Progenitor cell of endocrine pancreas (in vitro differentiated cells): ENCODE measurements around the gene TAS2R60. TPM values are rescaled to one million over a fixed set of nuclear protein-coding genes. Genes with fewer than 3 reads are reported as not detected.
"Not testable (repeated sequence)": the region's sequence is repeated elsewhere in the genome, so short reads cannot be mapped to it uniquely, and the experiment has no call there.

ENCODE experiments used
- DNase-seq: peaks from one replicate; pipeline ENCODE4 v3.0.0; 2021; ENCODE audit warnings: low spot score; ENCODE audit not compliant: unreplicated experiment
- H3K27ac Mint-ChIP-seq: 2 replicates; pipeline ENCODE4 v1.8.0; 2021; ENCODE audit warnings: mild to moderate bottlenecking, moderate library complexity, mixed read lengths
- H3K27me3 Mint-ChIP-seq: 2 replicates; pipeline ENCODE4 v1.8.0; 2021; ENCODE audit warnings: mixed read lengths
- H3K36me3 Mint-ChIP-seq: 2 replicates; pipeline ENCODE4 v1.8.0; 2022; ENCODE audit warnings: mixed read lengths; ENCODE audit not compliant: insufficient read depth
- H3K4me1 Mint-ChIP-seq: 2 replicates; pipeline ENCODE4 v1.8.0; 2021; ENCODE audit warnings: low read depth, mixed read lengths
- H3K4me3 Mint-ChIP-seq: 2 replicates; pipeline ENCODE4 v1.8.0; 2021; ENCODE audit warnings: low read depth, mild to moderate bottlenecking, moderate library complexity, mixed read lengths
- H3K9me3 Mint-ChIP-seq: 2 replicates; pipeline ENCODE4 v1.8.0; 2021; ENCODE audit warnings: low read depth, mixed read lengths
- CTCF ChIP-seq: fragments of 200-600 bp; sonication (generic); IDR thresholded peaks from one replicate; pipeline ENCODE4 v1.5.0; 2021; ENCODE audit warnings: antibody characterized with exemption, mild to moderate bottlenecking; ENCODE audit not compliant: unreplicated experiment
- total RNA-seq: library from RNA; stranded (reverse); gene quantifications from 2 replicates; pipeline ENCODE4 v1.2.1, GENCODE V29; 2021

Gene TAS2R60
- total RNA-seq, 1 donor from 2014 or later = not detected

GRCh38 chr7:143422033-143422432 is 21.2 kb upstream of the TAS2R60 start:
- H3K27ac Mint-ChIP-seq = no peak overlapping the region
- no peak for DNase-seq
- TF ChIP-seq CTCF = no peak
- no peaks in the 10 kb centered on the region for H3K4me1 Mint-ChIP-seq
- H3K4me3 Mint-ChIP-seq = no peak overlapping the region
- peaks cover 3% of the 10 kb centered on the region for H3K9me3 Mint-ChIP-seq
- no peaks in the 10 kb centered on the region for H3K36me3 Mint-ChIP-seq
- peaks cover 3% of the 10 kb centered on the region for H3K27me3 Mint-ChIP-seq

DNA sequence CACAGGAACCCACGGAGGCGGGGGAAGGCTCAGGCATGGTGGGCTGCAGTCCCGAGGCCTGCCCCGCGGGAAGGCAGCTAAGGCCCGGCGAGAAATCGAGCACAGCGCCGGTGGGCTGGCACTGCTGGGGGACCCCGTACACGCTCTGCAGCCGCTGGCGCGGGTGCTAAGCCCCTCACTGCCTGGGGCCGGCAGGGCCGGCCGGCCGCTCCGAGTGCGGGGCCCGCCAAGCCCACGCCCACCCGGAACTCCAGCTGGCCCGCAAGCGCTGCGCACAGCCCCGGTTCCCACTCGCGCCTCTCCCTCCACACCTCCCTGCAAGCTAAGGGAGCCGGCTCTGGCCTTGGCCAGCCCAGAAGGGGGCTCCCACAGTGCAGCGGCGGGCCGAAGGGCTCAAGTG is 18.8 kb upstream of the TAS2R60 start:
- not testable (repeated sequence) for DNase-seq, H3K36me3 Mint-ChIP-seq, H3K9me3 Mint-ChIP-seq, H3K27me3 Mint-ChIP-seq, H3K4me3 Mint-ChIP-seq, H3K4me1 Mint-ChIP-seq, H3K27ac Mint-ChIP-seq

- Mint-ChIP-seq H3K36me3 (no peaks in the 10 kb centered on the region), H3K27ac (no peak overlapping the region), H3K4me1 (peaks cover 2% of the 10 kb centered on the region), H3K9me3 (peaks cover 3% of the 10 kb centered on the region), H3K27me3 (no peaks in the 10 kb centered on the region), H3K4me3 (no peak overlapping the region)
- no peak for DNase-seq
- no peak for TF ChIP-seq CTCF
These were observed 16.6 kb upstream of the TAS2R60 start for GRCh38 chr7:143426479-143427142.

DNA sequence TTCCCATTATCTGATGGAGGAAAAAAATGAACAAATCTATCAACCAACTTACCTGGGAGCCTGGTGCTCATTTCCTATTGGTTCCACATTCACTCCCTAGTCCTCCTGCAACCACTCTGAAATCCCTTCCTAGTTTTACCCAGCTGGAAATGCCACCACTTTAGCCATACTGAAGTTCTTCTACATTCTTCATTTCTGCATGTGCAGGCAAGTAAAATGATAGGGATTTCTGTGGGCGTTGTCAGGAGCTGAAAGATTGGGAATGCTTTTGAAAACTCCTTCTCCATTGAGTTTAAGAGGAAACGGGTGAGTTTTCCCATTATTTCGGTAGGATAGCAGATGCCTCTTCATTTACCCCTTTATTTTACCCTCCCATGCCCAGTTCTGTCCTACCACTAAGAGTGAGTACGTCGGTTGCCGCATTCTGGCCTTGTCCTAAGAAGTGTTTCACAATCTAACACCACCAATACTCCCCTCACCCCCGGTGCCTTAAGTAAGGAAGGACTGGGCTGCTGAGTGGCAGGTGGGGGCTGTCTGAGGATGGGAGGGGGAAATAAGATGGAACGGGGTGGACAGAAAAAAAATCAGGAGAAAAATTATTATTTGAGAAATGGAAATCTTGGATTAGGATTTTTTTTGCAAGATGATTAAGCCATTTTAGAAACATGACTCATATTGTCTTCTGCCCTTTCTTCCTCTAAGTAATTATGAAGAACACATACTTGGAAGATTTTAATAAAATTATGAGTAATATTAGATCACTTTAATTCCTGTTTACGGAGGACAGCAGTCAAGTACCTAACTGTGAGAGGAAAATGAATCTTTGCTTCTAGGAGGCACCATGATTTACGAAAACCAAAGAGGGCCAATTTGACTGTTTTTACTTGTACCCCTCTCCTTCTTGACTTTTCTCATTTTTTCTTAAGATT is 13.2 kb upstream of the TAS2R60 start:
- DNase-seq = no peak
- no peaks in the 10 kb centered on the region for H3K9me3 Mint-ChIP-seq
- H3K4me3 Mint-ChIP-seq = no peak overlapping the region
- no peaks in the 10 kb centered on the region for H3K36me3 Mint-ChIP-seq
- no peak overlapping the region for H3K27ac Mint-ChIP-seq
- no peak for TF ChIP-seq CTCF
- H3K27me3 Mint-ChIP-seq = no peaks in the 10 kb centered on the region
- H3K4me1 Mint-ChIP-seq = peaks cover 2% of the 10 kb centered on the region

GRCh38 chr7:143431109-143431508 is 12.1 kb upstream of the TAS2R60 start:
- Mint-ChIP-seq H3K27ac (no peak overlapping the region), H3K36me3 (no peaks in the 10 kb centered on the region), H3K4me1 (peaks cover 2% of the 10 kb centered on the region), H3K9me3 (no peaks in the 10 kb centered on the region), H3K27me3 (no peaks in the 10 kb centered on the region), H3K4me3 (no peak overlapping the region)
- no peak for TF ChIP-seq CTCF
- DNase-seq = no peak

DNA sequence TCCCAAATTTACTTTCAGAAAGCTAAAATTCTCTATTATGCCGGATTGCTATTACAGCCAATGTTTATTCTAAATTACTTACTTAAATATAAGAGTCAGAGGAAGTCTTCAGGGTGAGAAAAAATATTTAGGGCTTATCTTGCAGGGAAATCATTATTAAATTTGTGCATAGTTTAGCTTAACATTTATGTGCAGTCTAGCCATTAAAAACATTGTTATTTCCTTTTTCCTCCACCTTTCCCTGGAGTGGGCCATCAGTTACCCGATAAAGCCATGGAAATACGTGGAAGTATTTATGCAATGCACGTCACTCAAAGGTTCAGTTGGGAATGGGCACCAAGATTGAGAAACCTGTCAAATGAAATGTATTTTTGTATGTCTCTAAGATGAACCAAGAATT is 9.5 kb upstream of the TAS2R60 start:
- Mint-ChIP-seq H3K4me3 (no peak overlapping the region), H3K36me3 (no peaks in the 10 kb centered on the region), H3K27ac (no peak overlapping the region), H3K27me3 (no peaks in the 10 kb centered on the region), H3K9me3 (no peaks in the 10 kb centered on the region), H3K4me1 (peaks cover 6% of the 10 kb centered on the region)
- no peak for DNase-seq
- no peak for TF ChIP-seq CTCF
